GM23338 (cell line): ENCODE measurements around the gene PTPRF. TPM values are rescaled to one million over a fixed set of nuclear protein-coding genes. Genes with fewer than 3 reads are reported as not detected.

Experiments used
- ATAC-seq: fragments of 200-7000 bp; cut with Tn5 transposase; 3 replicates; pipeline ENCODE4 v1.9.1; 2020
- DNase-seq: peaks from one replicate; pipeline ENCODE4 v3.0.0-alpha.2; 2015; ENCODE audit warnings: low spot score
- H2AFZ ChIP-seq: fragments of 200-600 bp; sonication (generic); 2 replicates; pipeline ENCODE4 v1.8.0; 2016; ENCODE audit warnings: antibody characterized with exemption, mild to moderate bottlenecking, moderate library complexity
- H3F3A ChIP-seq: fragments of 200-600 bp; sonication (generic); replicated peaks from 2 replicates; pipeline ENCODE4 v1.8.0; 2017; ENCODE audit warnings: antibody characterized with exemption, mixed run types, low read depth
- H3K27ac ChIP-seq: fragments of 200-600 bp; sonication (generic); 2 replicates; pipeline ENCODE4 v1.6.1; 2016; ENCODE audit warnings: low read depth
- H3K27me3 ChIP-seq: fragments of 200-600 bp; sonication (generic); 2 replicates; pipeline ENCODE4 v1.8.0; 2016; ENCODE audit warnings: mild to moderate bottlenecking, mixed run types, moderate library complexity; ENCODE audit not compliant: insufficient read depth
- H3K36me3 ChIP-seq: fragments of 200-600 bp; sonication (generic); 2 replicates; pipeline ENCODE4 v1.8.0; 2016; ENCODE audit warnings: mild to moderate bottlenecking; ENCODE audit not compliant: insufficient read depth
- H3K4me1 ChIP-seq: fragments of 200-600 bp; sonication (generic); 2 replicates; pipeline ENCODE4 v1.8.0; 2016; ENCODE audit warnings: mild to moderate bottlenecking, moderate library complexity; ENCODE audit not compliant: insufficient read depth
- H3K4me2 ChIP-seq: fragments of 200-600 bp; sonication (generic); 2 replicates; pipeline ENCODE4 v1.7.1; 2017; ENCODE audit warnings: mixed run types
- H3K4me3 ChIP-seq: fragments of 200-600 bp; sonication (generic); 2 replicates; pipeline ENCODE4 v1.6.1; 2016; ENCODE audit warnings: mixed run types
- H3K79me2 ChIP-seq: fragments of 200-600 bp; sonication (generic); replicated peaks from 2 replicates; pipeline ENCODE4 v1.8.0; 2017; ENCODE audit warnings: mild to moderate bottlenecking; ENCODE audit not compliant: insufficient read depth
- H3K9me2 ChIP-seq: fragments of 200-600 bp; sonication (generic); 2 replicates; pipeline ENCODE4 v1.8.0; 2017; ENCODE audit not compliant: insufficient read depth
- H4K20me1 ChIP-seq: fragments of 200-600 bp; sonication (generic); replicated peaks from 2 replicates; pipeline ENCODE4 v1.8.0; 2017; ENCODE audit warnings: mild to moderate bottlenecking; ENCODE audit not compliant: insufficient read depth
- H3K27ac Mint-ChIP-seq: 2 replicates; pipeline ENCODE4 v1.8.0; 2020; ENCODE audit warnings: inconsistent platforms, mild to moderate bottlenecking, moderate library complexity, mixed read lengths
- H3K27me3 Mint-ChIP-seq: 3 replicates; pipeline ENCODE4 v1.8.0; 2022; ENCODE audit warnings: low read depth, mild to moderate bottlenecking, moderate library complexity, mixed read lengths, inconsistent platforms; ENCODE audit not compliant: insufficient read depth, poor library complexity
- H3K36me3 Mint-ChIP-seq: 3 replicates; pipeline ENCODE4 v1.8.0; 2021; ENCODE audit warnings: low read depth, mild to moderate bottlenecking, inconsistent platforms, moderate library complexity, mixed read lengths
- H3K4me1 Mint-ChIP-seq: 3 replicates; pipeline ENCODE4 v1.8.0; 2020; ENCODE audit warnings: mild to moderate bottlenecking, inconsistent platforms, mixed read lengths
- H3K4me3 Mint-ChIP-seq: 3 replicates; pipeline ENCODE4 v1.8.0; 2021; ENCODE audit warnings: moderate library complexity, mild to moderate bottlenecking, inconsistent platforms, mixed read lengths
- H3K9me3 Mint-ChIP-seq: 3 replicates; pipeline ENCODE4 v1.8.0; 2020; ENCODE audit warnings: moderate library complexity, mild to moderate bottlenecking, inconsistent platforms, mixed read lengths
- CREB1 ChIP-seq: fragments of 250-450 bp; sonication (Bioruptor Pico); IDR thresholded peaks from 2 replicates; pipeline ENCODE4 v1.5.0; 2020; ENCODE audit warnings: low read depth, mild to moderate bottlenecking, moderate library complexity
- CTCF ChIP-seq, 2 experiments: fragments of 200-600 bp in 1 of 2; sonication (generic) in 1 of 2; conservative IDR thresholded peaks; 2 replicates each; pipeline versions ENCODE4 v1.5.1 to v1.6.1; 2016 to 2017; ENCODE audit warnings: antibody characterized with exemption in 2 of 2, low read depth in 2 of 2, mild to moderate bottlenecking in 2 of 2, moderate library complexity in 1 of 2
- EZH2 ChIP-seq: fragments of 200-600 bp; sonication (generic); IDR thresholded peaks from one replicate; pipeline ENCODE4 v1.8.0; 2017; ENCODE audit warnings: antibody characterized with exemption, mild to moderate bottlenecking, low read depth; ENCODE audit not compliant: unreplicated experiment
- EZH2phosphoT487 ChIP-seq: fragments of 200-600 bp; sonication (generic); IDR thresholded peaks from one replicate; pipeline ENCODE4 v1.8.1; 2018; ENCODE audit warnings: antibody characterized with exemption; ENCODE audit not compliant: unreplicated experiment
- JUNB ChIP-seq: IDR thresholded peaks from one replicate; pipeline ENCODE4 v1.6.1; 2016; ENCODE audit warnings: antibody characterized with exemption; ENCODE audit not compliant: unreplicated experiment
- NANOG ChIP-seq: IDR thresholded peaks from 2 replicates; pipeline ENCODE4 v1.6.1; 2016; ENCODE audit warnings: antibody characterized with exemption, borderline replicate concordance
- POLR2AphosphoS5 ChIP-seq: IDR thresholded peaks from 2 replicates; pipeline ENCODE4 v1.6.1; 2016; ENCODE audit warnings: antibody characterized with exemption, low read depth
- STAT1 ChIP-seq: IDR thresholded peaks from one replicate; pipeline ENCODE4 v1.6.1; 2016; ENCODE audit warnings: antibody characterized with exemption; ENCODE audit not compliant: unreplicated experiment
- ZNF114 ChIP-seq: fragments of 250-450 bp; sonication (Bioruptor Pico); IDR thresholded peaks from 2 replicates; pipeline ENCODE4 v1.5.0; 2020; ENCODE audit warnings: mild to moderate bottlenecking, moderate library complexity
- ZNF331 ChIP-seq: fragments of 250-450 bp; sonication (Bioruptor Pico); IDR thresholded peaks from 2 replicates; pipeline ENCODE4 v1.5.0; 2020; ENCODE audit warnings: low read depth, mild to moderate bottlenecking, moderate library complexity
- polyA plus RNA-seq: library from polyadenylated mRNA; unstranded; fragments of >200 nt; fragmentation: Nextera tagmentation; extraction: Ambion mirVana; gene quantifications from 2 replicates; pipeline ENCODE4 v1.2.1, GENCODE V29; 2016
- total RNA-seq: library from RNA; depleted of rRNA; stranded (reverse); fragments of >200 nt; shearing (Covaris generic); gene quantifications from 2 replicates; pipeline ENCODE4 v1.2.3, GENCODE V29; 2014
- TF ChIP-seq, protein P1 (sequence below): fragments of 250-450 bp; sonication (Bioruptor Pico); IDR thresholded peaks from 2 replicates; pipeline ENCODE4 v1.5.0; 2020; ENCODE audit warnings: mild to moderate bottlenecking, moderate library complexity
- TF ChIP-seq, protein P2 (sequence below): IDR thresholded peaks from one replicate; pipeline ENCODE4 v1.6.1; 2018; ENCODE audit warnings: antibody characterized with exemption; ENCODE audit not compliant: unreplicated experiment
- TF ChIP-seq, protein P3 (sequence below): IDR thresholded peaks from 2 replicates; pipeline ENCODE4 v1.6.1; 2016; ENCODE audit warnings: antibody characterized with exemption

Gene PTPRF
- total and polyA plus RNA-seq, 2 experiments from 2014 or later = 52.4 to 173 TPM

- Histone ChIP-seq H3K4me2 (no peak overlapping the region), H3K4me1 (no peaks in the 10 kb centered on the region; the same call in 1 of the 2 replicates), H3F3A (0 out of 2 replicates have a peak, but pooled peaks cover 8% of the 10 kb centered on the region), H3K36me3 (no peaks in the 10 kb centered on the region), H3K4me3 (no peak overlapping the region), H3K27me3 (no peaks in the 10 kb centered on the region), H3K9me2 (no peaks in the 10 kb centered on the region), H3K27ac (no peak overlapping the region), H3K79me2 (no peaks in the 10 kb centered on the region), H2AFZ (no peak overlapping the region), H4K20me1 (no peaks in the 10 kb centered on the region)
- ATAC-seq (peak; percentile 88), DNase-seq (peak; percentile 65)
- Mint-ChIP-seq H3K4me1 (peaks cover 5% of the 10 kb centered on the region; the same call in 1 of the 3 replicates), H3K4me3 (no peak overlapping the region), H3K9me3 (peaks cover 3% of the 10 kb centered on the region; the same call in 1 of the 3 replicates), H3K27me3 (no peaks in the 10 kb centered on the region), H3K27ac (no peak overlapping the region), H3K36me3 (no peaks in the 10 kb centered on the region; the same call in 2 of the 3 replicates)
- no peak for TF ChIP-seq JUNB
- no peak for TF ChIP-seq CREB1 (CRISPR knock-in tag)
- no peak for TF ChIP-seq STAT1
- TF ChIP-seq ZNF114 (CRISPR knock-in tag) = no peak
- TF ChIP-seq, protein P1, sequence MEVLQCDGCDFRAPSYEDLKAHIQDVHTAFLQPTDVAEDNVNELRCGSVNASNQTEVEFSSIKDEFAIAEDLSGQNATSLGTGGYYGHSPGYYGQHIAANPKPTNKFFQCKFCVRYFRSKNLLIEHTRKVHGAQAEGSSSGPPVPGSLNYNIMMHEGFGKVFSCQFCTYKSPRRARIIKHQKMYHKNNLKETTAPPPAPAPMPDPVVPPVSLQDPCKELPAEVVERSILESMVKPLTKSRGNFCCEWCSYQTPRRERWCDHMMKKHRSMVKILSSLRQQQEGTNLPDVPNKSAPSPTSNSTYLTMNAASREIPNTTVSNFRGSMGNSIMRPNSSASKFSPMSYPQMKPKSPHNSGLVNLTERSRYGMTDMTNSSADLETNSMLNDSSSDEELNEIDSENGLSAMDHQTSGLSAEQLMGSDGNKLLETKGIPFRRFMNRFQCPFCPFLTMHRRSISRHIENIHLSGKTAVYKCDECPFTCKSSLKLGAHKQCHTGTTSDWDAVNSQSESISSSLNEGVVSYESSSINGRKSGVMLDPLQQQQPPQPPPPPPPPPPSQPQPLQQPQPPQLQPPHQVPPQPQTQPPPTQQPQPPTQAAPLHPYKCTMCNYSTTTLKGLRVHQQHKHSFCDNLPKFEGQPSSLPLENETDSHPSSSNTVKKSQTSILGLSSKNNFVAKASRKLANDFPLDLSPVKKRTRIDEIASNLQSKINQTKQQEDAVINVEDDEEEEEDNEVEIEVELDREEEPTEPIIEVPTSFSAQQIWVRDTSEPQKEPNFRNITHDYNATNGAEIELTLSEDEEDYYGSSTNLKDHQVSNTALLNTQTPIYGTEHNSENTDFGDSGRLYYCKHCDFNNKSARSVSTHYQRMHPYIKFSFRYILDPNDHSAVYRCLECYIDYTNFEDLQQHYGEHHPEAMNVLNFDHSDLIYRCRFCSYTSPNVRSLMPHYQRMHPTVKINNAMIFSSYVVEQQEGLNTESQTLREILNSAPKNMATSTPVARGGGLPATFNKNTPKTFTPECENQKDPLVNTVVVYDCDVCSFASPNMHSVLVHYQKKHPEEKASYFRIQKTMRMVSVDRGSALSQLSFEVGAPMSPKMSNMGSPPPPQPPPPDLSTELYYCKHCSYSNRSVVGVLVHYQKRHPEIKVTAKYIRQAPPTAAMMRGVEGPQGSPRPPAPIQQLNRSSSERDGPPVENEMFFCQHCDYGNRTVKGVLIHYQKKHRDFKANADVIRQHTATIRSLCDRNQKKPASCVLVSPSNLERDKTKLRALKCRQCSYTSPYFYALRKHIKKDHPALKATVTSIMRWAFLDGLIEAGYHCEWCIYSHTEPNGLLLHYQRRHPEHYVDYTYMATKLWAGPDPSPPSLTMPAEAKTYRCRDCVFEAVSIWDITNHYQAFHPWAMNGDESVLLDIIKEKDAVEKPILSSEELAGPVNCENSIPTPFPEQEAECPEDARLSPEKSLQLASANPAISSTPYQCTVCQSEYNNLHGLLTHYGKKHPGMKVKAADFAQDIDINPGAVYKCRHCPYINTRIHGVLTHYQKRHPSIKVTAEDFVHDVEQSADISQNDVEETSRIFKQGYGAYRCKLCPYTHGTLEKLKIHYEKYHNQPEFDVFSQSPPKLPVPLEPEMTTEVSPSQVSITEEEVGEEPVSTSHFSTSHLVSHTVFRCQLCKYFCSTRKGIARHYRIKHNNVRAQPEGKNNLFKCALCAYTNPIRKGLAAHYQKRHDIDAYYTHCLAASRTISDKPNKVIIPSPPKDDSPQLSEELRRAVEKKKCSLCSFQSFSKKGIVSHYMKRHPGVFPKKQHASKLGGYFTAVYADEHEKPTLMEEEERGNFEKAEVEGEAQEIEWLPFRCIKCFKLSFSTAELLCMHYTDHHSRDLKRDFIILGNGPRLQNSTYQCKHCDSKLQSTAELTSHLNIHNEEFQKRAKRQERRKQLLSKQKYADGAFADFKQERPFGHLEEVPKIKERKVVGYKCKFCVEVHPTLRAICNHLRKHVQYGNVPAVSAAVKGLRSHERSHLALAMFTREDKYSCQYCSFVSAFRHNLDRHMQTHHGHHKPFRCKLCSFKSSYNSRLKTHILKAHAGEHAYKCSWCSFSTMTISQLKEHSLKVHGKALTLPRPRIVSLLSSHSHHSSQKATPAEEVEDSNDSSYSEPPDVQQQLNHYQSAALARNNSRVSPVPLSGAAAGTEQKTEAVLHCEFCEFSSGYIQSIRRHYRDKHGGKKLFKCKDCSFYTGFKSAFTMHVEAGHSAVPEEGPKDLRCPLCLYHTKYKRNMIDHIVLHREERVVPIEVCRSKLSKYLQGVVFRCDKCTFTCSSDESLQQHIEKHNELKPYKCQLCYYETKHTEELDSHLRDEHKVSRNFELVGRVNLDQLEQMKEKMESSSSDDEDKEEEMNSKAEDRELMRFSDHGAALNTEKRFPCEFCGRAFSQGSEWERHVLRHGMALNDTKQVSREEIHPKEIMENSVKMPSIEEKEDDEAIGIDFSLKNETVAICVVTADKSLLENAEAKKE (CRISPR knock-in tag) = no peak
- no peak for TF ChIP-seq POLR2AphosphoS5
- TF ChIP-seq CTCF (conservative IDR thresholded peaks at IDR 0.05; ENCODE audit: low read depth in 2 of 2) = no peak
- TF ChIP-seq EZH2phosphoT487 = no peak
- TF ChIP-seq NANOG = no peak
- TF ChIP-seq, protein P2, sequence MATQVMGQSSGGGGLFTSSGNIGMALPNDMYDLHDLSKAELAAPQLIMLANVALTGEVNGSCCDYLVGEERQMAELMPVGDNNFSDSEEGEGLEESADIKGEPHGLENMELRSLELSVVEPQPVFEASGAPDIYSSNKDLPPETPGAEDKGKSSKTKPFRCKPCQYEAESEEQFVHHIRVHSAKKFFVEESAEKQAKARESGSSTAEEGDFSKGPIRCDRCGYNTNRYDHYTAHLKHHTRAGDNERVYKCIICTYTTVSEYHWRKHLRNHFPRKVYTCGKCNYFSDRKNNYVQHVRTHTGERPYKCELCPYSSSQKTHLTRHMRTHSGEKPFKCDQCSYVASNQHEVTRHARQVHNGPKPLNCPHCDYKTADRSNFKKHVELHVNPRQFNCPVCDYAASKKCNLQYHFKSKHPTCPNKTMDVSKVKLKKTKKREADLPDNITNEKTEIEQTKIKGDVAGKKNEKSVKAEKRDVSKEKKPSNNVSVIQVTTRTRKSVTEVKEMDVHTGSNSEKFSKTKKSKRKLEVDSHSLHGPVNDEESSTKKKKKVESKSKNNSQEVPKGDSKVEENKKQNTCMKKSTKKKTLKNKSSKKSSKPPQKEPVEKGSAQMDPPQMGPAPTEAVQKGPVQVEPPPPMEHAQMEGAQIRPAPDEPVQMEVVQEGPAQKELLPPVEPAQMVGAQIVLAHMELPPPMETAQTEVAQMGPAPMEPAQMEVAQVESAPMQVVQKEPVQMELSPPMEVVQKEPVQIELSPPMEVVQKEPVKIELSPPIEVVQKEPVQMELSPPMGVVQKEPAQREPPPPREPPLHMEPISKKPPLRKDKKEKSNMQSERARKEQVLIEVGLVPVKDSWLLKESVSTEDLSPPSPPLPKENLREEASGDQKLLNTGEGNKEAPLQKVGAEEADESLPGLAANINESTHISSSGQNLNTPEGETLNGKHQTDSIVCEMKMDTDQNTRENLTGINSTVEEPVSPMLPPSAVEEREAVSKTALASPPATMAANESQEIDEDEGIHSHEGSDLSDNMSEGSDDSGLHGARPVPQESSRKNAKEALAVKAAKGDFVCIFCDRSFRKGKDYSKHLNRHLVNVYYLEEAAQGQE = no peak
- no peak for TF ChIP-seq ZNF331 (CRISPR knock-in tag)
- TF ChIP-seq, protein P3, sequence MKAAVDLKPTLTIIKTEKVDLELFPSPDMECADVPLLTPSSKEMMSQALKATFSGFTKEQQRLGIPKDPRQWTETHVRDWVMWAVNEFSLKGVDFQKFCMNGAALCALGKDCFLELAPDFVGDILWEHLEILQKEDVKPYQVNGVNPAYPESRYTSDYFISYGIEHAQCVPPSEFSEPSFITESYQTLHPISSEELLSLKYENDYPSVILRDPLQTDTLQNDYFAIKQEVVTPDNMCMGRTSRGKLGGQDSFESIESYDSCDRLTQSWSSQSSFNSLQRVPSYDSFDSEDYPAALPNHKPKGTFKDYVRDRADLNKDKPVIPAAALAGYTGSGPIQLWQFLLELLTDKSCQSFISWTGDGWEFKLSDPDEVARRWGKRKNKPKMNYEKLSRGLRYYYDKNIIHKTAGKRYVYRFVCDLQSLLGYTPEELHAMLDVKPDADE = no peak
- TF ChIP-seq EZH2 = no peak
Observed at GRCh38 chr1:43634721-43635120, 104.0 kb downstream of the PTPRF start.
